Measurements from ENCODE around the gene ARAF. TPM values are rescaled to one million over a fixed set of nuclear protein-coding genes. Genes with fewer than 3 reads are reported as not detected.

The ARAF gene
- total RNA-seq, 1 experiment from 2014 or later, result 60.0 TPM

DNA sequence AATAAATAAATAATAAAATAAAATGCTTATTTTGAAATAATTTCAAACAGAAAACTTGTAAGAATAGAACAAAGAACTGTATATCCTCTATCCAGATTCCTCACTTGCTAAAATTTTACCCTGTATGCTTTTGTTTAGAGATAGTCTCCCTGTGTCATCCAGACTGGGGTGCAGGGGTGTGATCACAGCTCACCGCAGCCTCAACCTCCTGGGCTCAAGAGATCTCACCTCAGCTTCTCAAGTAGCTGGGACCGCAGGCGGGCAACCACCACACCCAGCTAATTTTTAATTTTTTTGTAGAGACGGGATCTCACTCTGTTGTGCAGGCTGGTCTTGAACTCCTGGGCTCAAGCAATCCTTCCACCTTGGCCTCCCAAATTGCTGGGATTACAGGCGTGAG is 17.5 kb upstream of the ARAF start:
- BruUV-seq (replicated peaks), result no TSS peak
- H3K27ac ChIP-seq (ENCODE audit: low read depth, low read length, poor library complexity, severe bottlenecking), result no peak overlapping the region
- ChIA-PET CTCF (no interaction called here), POLR2A (ENCODE audit: low non-redundant PET) (no interaction called here)
- TF ChIP-seq, protein P1, sequence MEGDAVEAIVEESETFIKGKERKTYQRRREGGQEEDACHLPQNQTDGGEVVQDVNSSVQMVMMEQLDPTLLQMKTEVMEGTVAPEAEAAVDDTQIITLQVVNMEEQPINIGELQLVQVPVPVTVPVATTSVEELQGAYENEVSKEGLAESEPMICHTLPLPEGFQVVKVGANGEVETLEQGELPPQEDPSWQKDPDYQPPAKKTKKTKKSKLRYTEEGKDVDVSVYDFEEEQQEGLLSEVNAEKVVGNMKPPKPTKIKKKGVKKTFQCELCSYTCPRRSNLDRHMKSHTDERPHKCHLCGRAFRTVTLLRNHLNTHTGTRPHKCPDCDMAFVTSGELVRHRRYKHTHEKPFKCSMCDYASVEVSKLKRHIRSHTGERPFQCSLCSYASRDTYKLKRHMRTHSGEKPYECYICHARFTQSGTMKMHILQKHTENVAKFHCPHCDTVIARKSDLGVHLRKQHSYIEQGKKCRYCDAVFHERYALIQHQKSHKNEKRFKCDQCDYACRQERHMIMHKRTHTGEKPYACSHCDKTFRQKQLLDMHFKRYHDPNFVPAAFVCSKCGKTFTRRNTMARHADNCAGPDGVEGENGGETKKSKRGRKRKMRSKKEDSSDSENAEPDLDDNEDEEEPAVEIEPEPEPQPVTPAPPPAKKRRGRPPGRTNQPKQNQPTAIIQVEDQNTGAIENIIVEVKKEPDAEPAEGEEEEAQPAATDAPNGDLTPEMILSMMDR (conservative IDR thresholded peaks at IDR 0.05; ENCODE audit: low read depth, low read length), result no peak
- TF ChIP-seq EZH2 (IDR thresholded peaks at IDR 0.05; ENCODE audit: borderline replicate concordance, low read depth, low read length, poor library complexity, severe bottlenecking), result no peak
- no peaks in the 10 kb centered on the region for H3K36me3 ChIP-seq (ENCODE audit: insufficient read depth, low read length, poor library complexity, severe bottlenecking)
- H3K9me3 ChIP-seq (ENCODE audit: low read depth, low read length, poor library complexity, severe bottlenecking), result no peaks in the 10 kb centered on the region
- H3K4me3 ChIP-seq (ENCODE audit: low read depth, low read length, poor library complexity, severe bottlenecking), result no peak overlapping the region
- DNase-seq (ENCODE audit: low spot score), result no peak
- no peaks in the 10 kb centered on the region for H3K27me3 ChIP-seq (replicated peaks; ENCODE audit: insufficient read depth, low read depth, low read length, poor library complexity)
- intact Hi-C loops (cut with micrococcal nuclease; ENCODE audit: unreplicated experiment), result no loop called here
- peaks cover 12% of the 10 kb centered on the region for H3K4me1 ChIP-seq (ENCODE audit: insufficient read depth, low read length, poor library complexity, severe bottlenecking)

DNA sequence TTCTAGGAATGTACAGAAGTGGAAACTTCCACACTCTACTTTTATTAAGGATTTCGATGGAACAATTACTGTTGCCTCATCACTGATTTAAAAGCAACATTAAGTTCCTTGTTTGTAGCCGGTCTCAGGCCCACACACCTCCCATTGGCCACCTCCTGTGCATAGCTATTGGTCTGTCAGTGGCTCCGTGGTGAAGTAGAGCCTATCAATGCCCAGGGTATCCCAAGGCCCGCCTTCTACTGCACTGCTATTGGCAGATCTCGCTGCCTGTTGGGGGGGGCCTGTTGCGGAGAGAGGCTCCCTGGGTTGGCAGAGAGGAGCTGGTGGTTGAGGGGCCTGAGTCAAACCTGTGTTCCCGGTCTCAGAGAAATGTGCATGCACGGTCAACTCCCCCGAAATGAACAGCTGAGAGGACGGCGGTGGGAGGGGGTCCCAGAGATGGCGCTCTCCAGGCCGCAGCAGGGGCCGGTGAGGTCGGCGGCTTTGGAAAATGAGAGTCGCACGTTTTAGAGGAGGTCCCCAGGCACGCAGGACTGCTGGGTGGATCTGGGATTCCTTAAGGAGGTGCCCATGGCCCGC is 4.9 kb upstream of the ARAF start:
- Histone ChIP-seq H3K9me3 (ENCODE audit: low read depth, low read length, poor library complexity, severe bottlenecking) (no peaks in the 10 kb centered on the region), H3K27me3 (replicated peaks; ENCODE audit: insufficient read depth, low read depth, low read length, poor library complexity) (no peaks in the 10 kb centered on the region), H3K27ac (ENCODE audit: low read depth, low read length, poor library complexity, severe bottlenecking) (peak overlapping the region; percentile 75), H3K4me3 (ENCODE audit: low read depth, low read length, poor library complexity, severe bottlenecking) (peak overlapping the region; percentile 45), H3K4me1 (ENCODE audit: insufficient read depth, low read length, poor library complexity, severe bottlenecking) (no peaks in the 10 kb centered on the region), H3K36me3 (ENCODE audit: insufficient read depth, low read length, poor library complexity, severe bottlenecking) (no peaks in the 10 kb centered on the region)
- BruUV-seq (replicated peaks), result TSS peak; percentile 56
- ChIA-PET CTCF (interaction anchor here (1.1 kb wide), 1 partner anchor 9 kb away, joined by 4 read pairs; no protein-coding TSS in a partner anchor), POLR2A (ENCODE audit: low non-redundant PET) (interaction anchor here (0.8 kb wide), 1 partner anchor 15 kb away, joined by 3 read pairs; no protein-coding TSS in a partner anchor)
- no peak for TF ChIP-seq EZH2 (IDR thresholded peaks at IDR 0.05; ENCODE audit: borderline replicate concordance, low read depth, low read length, poor library complexity, severe bottlenecking)
- TF ChIP-seq, protein P1 (conservative IDR thresholded peaks at IDR 0.05; ENCODE audit: low read depth, low read length), result no peak
- peak; percentile 94 for DNase-seq (ENCODE audit: low spot score)
- intact Hi-C loops (cut with micrococcal nuclease; ENCODE audit: unreplicated experiment), result no loop called here

DNA sequence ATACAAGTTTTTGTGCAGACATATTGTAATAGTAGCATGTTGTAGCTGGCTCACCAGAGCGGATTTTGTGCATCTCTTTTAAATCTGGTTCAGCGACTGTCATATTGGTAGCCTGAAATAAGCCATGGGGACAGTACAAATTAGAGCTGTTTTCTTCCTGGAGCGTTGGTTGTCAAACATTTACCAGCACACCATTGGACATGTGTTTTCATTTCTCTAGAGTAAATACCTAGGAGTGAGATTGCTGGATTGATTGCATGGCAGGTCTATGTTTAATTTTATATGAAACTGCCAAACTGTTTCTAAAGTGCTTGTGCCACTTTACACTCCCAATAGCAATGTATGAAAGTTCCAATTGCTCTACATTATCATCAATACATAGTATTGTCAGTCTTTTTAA is 2.6 kb upstream of the ARAF start:
- peaks cover 8% of the 10 kb centered on the region for H3K36me3 ChIP-seq (ENCODE audit: insufficient read depth, low read length, poor library complexity, severe bottlenecking)
- no peak overlapping the region for H3K4me3 ChIP-seq (ENCODE audit: low read depth, low read length, poor library complexity, severe bottlenecking)
- intact Hi-C loops (cut with micrococcal nuclease; ENCODE audit: unreplicated experiment), result no loop called here
- no peak overlapping the region for H3K27ac ChIP-seq (ENCODE audit: low read depth, low read length, poor library complexity, severe bottlenecking)
- H3K27me3 ChIP-seq (replicated peaks; ENCODE audit: insufficient read depth, low read depth, low read length, poor library complexity), result no peaks in the 10 kb centered on the region
- BruUV-seq (replicated peaks), result no TSS peak
- no peaks in the 10 kb centered on the region for H3K4me1 ChIP-seq (ENCODE audit: insufficient read depth, low read length, poor library complexity, severe bottlenecking)
- no peak for DNase-seq (ENCODE audit: low spot score)
- ChIA-PET POLR2A (ENCODE audit: low non-redundant PET) (interaction anchor here (0.6 kb wide), 1 partner anchor 33 kb away, joined by 8 read pairs; no protein-coding TSS in a partner anchor), CTCF (no interaction called here)
- H3K9me3 ChIP-seq (ENCODE audit: low read depth, low read length, poor library complexity, severe bottlenecking), result no peaks in the 10 kb centered on the region
- TF ChIP-seq EZH2 (IDR thresholded peaks at IDR 0.05; ENCODE audit: borderline replicate concordance, low read depth, low read length, poor library complexity, severe bottlenecking), result no peak
- TF ChIP-seq, protein P1 (conservative IDR thresholded peaks at IDR 0.05; ENCODE audit: low read depth, low read length), result no peak
